HG02884 (cell line): Measurements from ENCODE around the gene OLFM1.

Experiments used
- ATAC-seq: cut with Tn5 transposase; IDR thresholded peaks from one replicate; pipeline ENCODE4 v1.9.1; 2021; ENCODE audit warnings: mild to moderate bottlenecking, moderate library complexity; ENCODE audit not compliant: unreplicated experiment

Gene OLFM1

DNA sequence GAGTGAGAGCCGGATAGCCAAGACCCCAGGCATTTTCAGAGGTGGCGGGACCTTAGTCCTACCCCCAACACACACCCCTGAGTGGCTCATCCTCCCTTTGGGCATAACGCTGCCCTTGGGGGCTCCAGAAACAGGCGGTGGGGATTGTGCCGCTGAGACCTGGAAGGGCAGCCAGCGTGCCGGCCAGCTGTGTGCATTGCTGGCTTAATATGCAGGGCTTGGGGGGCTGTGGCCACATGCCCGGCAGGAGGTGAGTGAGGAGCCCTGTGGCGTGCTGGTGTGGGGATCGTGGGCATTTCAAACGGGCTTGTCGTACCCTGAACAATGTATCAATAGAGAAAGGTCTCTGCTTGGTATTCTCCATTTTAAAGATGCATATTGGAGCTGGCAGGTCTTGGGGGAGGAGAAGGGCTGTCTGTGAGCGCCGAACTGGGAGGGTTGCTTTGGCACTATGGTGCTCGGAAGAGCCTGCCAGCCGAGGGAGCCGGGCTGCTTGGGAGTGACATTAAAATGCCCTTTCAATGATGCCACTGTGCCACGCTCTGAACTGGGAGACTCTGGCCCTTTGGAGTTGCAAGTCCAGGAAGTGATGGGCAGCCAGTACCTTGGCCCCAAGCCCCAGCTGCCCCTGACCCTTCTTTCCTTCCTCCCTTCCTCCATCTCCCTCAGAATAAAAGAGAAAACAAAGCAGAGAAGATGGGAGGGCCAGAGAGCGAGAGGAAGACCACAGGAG lies 11.2 kb upstream of the OLFM1 start:
- no peak for ATAC-seq

DNA sequence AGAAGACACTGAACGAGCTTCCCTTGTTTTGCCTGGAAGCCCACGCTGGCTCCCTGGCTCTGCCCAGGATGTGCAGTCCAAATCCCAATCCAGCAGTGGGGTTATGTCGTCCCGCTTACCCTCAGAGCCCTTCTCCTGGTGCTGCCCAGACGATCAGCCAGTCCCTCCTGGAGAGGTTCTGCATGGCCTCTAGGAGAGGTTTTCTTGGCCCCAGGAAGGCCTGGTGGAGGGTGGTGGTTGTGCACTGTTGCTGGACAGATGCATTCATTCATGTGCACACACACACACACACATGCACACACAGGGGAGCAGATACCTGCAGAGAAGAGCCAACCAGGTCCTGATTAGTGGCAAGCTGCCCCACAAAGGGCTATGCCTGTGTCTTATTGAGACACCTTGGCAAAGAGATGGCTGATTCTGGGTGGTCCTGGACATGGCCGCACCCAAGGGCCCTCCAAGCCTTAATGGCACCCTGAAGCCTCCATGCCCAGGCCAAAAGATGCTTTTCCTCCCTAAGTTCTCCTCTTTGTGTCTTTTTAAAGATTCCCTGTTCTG lies 10.5 kb upstream of the OLFM1 start:
- no peak for ATAC-seq

DNA sequence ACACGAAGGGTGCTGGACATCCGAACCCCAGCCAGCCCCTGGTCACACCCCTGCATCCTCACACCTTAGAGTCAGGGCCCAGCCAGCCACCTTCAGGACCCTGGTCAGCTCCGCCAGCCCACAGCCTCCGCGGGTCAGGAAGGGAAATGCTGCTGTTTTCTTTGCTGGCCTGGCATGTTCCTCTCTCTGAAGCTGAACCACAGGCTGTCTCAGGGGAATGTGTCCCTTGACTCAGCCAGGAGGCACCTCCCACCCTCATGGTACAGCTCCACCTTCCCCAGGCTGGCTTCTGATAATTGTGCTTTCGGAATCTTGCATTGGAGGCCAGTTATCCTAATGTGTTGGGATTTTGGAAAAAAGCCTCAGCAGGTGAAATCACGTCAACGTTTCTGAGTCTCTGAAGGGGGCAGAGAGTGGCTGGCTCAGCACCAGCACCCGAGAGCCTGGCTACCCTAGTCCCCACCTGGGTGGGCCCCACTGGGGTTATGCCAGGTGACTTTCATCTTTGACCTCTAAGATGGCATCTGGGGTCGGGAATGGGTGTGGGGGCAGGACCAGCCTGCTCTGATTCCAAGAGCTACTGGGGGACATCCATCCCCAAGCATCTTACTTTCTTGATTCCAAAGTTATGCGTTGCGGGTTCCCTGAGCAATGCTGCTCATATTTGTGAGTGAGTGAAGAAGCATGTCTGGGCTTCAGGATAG lies 9.8 kb upstream of the OLFM1 start:
- ATAC-seq, result no peak

DNA sequence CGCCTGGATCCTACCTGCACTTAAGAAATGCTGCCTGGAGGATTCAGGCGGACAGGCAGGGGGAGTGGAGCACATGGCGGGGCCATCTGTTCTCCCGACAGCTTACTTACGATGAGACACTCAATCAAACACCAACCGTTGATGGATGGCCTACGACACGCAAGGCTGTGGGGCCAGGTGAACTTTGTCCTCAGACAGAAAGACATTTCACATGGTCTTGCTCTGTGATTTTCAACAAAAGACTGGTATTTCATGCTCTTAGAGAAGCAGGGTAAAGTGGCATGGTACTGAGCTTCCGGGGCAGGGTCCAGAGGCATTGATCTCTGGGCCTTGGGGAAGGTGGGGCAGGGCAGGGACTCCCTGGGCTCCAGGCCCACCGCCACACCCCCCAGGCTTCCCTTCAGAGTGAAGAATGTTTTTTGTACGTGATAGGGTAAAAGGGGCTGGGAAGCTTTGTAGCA lies 9.1 kb upstream of the OLFM1 start:
- ATAC-seq, result no peak

DNA sequence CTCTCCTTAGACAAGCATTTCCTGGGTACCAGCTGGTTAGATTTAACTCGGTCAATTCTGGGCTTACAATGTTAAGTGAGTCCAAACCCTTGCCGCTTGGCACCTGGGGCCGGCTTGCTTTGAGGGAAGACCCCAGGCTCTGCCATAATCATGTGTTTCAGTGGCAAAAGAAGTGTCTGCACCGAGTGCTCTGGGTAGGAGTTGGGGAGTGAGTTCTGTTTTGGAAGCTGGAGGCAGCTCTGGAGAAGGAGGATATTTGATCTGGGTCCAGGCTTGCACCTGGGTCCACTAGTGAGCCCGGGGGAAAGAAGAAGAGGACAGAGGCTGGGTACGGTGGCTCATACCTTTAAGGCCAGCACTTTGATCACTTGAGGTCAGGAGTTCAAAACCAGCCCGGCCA lies 8.4 kb upstream of the OLFM1 start:
- ATAC-seq, result no peak

DNA sequence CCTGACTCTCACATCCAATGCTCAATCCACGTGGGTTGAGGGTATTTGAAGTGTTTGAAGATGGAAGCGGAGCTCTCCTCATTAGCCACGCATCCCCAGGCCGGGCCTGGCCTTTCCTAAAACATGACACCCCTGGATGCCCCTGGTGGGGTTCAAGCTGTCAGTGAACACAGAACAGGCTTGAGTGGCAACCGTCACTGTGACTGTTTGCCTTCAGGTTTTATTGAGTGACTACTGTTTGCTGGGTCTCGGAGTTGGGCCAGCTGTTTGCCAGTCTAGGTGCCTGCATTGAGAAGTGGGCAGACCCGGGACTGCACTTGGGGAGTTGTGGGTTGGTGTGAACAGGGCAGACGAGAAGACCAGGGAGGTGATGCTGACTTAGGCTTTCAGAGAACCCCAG lies 7.8 kb upstream of the OLFM1 start:
- no peak for ATAC-seq

DNA sequence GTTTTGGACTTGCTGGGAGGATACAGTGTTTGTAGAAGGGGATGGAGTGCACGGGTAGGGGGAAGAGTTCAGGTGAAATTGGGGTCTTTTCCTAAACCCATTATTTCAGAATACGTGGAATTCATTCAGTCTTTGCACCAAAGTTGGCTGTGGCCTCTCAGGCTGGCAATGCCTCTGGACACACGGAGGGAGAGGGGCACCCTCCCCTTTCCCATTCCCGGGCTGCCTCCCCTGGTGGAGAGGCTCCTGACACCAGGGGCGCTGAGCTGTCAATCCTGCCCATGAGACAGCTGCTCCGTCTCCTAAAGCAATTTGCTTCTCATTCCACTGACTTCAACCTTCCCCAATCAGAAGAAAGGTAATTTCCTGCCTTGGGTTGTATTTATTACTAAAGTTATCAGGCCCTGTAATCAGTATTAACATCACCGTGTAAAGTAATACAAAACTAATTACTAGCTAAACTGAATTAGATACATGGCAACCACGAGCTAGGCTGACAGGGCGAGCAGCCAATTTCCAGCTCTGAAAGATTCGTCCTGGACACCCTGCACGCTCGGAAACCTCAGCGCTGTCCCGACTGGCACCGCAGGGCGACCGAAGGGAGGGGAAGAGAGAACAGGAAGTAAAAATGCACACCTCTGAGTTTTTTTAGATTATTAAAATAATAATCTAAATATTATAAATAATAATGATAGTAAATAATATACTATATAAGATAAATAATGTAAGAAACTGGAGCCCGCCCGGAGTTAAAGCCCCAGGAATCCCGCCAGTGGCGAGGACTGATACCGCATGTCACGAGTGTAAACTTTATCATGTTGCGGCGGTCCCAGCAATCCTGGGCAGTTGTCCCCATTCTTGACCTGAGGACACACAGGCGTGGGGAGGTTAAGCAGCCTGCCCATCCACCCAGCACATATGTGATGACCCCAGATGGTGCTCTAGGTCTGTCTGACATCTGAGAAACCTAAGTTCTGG lies 6.9 kb upstream of the OLFM1 start:
- ATAC-seq, result no peak

DNA sequence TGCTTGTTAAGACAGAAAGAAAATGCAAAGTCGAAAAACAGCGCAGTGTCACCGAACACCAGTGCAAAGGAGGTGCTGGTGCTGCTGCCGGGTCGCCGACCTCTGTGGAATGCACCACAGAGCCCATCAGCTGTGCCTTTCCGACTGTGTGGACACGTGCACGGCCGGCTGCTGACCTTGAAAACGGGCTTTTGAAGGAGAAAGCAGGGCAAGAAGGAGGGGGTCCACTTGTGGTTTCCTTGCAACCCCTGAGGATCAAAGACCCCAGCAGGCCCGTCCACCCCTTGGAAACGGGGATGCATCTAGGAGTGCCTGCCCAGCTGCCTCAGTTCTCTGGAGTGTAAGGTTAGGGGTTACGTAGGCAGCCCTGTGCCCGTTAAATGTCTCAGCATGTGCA lies 6.2 kb upstream of the OLFM1 start:
- ATAC-seq, result no peak

DNA sequence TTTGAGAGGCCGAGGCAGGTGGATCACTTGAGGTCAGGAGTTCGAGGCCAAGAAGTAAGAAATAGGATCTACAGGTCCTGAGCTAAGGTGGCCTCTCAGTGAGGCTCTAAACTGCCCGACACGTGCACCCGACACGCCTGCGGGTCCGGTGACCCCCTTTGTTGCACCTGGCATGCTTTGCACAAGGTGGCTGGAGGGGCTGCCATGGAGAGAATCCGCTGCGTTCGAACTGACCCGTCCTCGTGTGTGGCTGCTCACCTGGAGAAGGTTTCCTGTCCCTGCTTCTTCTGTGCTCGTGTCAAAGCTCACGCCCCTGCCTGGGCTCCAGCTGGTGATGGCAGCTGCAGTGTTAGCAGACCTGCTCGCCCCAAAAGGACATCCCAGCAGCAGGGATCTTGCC lies 5.7 kb upstream of the OLFM1 start:
- no peak for ATAC-seq

DNA sequence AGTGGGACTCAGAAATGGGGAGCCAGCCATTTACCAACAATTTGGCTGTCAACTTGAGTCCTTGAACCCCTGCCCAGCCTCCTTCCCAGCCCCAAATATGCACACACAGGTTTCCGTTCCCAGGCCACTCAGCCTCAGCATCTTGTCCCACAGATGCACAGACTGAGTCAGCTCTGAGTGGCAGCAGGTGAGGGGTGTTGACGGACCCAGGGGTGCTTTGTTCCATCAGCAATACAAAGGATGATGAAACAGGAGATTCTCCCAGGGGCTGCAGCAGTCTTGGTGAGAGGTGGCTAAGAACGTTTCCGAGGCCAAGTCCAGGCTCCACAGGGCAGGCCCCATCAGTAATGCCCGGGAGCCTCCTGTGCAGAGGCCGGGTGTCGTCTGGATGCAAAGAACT lies 4.9 kb upstream of the OLFM1 start:
- ATAC-seq, result no peak

DNA sequence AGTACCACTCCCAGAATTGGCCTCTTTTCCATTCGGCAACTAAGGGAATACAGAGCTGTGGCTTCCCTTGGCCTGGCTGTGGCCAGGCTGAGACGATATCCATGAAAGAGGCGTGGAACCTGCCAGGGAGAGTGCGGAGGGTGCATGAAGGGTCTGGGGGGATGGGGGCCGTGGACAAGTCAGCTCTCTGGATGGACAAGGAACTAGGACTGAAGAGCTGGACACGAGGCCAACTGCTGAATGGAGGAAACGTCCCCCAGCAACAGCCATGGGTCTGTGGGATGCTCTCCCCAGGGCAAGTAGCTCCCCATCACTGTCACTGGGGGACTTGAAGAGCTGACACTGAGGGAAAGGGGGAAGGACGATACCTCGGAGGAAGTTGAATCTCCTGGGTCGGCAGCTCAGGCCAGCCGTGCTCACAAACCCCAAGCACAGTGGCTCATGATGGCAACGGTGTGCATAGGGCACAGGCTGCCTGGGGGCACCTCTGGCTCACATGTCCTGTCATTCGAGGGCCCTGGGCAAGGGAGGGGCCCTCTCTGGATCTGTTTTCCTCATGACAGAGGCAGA lies 4.1 kb upstream of the OLFM1 start:
- no peak for ATAC-seq

DNA sequence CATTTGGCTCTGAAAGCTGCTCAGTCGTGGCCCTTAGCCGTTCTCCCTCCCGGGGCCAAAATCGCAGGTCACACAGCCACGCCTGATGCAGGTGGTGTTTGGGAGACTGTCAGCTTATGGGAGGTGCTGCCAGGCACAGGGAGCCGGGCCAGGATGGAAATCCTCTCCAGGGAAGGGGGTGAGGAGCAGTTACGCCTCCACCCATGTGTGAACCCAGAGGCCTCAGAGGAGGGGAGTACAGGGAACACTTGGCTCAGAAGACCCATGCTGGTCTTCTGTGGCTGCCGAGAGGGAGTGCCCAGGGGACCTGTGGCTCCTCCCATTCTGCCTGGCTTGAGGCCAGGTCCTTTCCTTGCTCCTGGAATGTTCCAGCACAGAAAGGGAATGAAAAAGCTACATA lies 3.6 kb upstream of the OLFM1 start:
- ATAC-seq, result no peak

DNA sequence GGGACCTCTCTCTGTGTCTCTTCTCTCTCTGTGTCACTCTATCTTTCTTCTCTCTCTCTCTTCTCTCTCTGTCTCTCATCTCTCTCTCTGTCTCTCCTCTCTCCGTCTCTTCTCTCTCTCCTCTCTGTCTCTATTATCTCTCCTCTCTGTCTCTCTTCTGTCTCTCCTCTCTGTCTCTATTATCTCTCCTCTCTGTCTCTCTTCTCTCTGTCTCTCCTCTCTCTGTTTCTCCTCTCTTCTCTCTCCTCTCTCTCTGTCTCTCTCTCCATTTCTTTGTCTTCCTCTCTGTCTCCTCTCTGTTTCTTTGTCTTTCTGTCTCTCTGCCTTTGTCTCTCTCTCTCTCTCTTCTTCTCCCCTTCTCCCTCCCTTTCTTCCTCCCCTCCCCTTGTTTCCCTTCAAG lies 3.2 kb upstream of the OLFM1 start:
- ATAC-seq, result no peak

DNA sequence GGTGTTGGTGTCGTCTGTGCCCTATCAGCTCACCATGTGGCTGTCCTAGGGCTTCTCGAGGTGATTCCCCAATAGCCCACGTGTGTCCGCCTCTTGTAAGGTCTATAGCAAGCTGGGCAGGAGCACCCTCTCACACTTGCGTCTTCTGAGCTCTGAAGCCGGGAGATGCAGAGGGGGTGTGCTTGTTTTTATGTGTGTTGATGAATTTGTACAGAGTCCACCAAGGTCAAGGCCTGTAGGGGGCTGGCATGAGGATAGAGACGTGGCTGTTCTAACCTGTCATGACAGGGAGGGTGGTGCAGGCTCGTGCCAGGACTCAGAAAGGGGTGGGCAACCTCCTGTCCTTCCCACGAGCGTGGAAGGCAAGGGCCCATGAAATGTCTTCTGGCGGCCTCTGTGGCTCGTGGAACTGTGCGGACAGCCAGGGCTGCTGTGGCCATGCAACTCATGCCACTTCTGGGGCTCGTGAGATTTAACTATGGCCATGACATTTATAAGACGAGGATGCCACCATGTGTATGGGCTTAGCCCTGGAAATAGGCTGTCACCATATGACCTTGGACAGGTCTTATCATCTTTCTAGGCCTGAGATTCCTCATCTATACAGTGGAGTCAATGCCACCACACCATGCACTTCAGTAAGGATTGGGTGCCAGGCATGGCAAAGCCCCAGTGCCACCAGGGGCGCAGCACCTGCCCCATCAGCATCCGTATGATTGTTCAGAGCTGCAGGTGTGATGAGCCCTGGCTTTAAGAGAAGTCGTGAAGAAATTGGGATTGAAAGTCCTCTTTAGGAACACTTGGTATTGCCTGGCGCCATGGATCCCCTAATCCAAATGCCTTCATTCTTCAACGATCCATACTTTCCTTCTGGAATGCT lies 2.3 kb upstream of the OLFM1 start:
- ATAC-seq, result no peak

DNA sequence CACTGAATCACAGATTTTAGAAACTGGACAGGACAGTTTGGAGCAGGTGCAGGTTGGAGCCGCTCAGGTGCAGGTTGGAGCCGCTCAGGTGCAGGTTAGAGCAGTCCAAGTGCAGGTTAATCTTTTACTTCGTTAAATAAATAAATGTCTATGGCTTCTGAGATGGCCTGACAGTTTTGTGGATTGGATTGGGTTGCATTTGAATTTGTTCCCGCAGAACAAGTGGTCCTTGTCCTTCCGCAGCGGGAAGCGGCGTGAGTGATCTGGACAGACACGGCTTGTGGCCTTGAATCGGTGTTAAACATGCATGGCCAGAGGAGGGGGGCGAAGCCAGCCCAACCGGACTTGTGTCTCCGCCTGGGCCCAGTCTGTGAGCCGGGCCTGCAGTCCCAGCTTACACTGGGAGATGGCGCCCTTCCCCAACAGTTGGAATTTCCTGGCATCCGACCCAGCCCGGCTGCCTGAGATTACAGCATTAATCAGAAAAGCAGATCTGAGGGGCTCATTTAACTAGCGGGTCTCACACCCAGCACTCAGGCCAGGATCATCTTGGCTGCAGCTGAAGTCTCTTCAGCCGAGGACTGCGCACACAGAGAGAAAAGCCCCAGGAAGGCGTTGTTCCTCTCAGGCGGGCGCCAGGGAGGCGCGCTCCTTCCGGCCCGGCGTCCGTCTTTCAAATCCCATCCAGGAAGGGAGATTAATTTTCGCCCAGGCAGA lies 1.5 kb upstream of the OLFM1 start:
- ATAC-seq, result no peak

DNA sequence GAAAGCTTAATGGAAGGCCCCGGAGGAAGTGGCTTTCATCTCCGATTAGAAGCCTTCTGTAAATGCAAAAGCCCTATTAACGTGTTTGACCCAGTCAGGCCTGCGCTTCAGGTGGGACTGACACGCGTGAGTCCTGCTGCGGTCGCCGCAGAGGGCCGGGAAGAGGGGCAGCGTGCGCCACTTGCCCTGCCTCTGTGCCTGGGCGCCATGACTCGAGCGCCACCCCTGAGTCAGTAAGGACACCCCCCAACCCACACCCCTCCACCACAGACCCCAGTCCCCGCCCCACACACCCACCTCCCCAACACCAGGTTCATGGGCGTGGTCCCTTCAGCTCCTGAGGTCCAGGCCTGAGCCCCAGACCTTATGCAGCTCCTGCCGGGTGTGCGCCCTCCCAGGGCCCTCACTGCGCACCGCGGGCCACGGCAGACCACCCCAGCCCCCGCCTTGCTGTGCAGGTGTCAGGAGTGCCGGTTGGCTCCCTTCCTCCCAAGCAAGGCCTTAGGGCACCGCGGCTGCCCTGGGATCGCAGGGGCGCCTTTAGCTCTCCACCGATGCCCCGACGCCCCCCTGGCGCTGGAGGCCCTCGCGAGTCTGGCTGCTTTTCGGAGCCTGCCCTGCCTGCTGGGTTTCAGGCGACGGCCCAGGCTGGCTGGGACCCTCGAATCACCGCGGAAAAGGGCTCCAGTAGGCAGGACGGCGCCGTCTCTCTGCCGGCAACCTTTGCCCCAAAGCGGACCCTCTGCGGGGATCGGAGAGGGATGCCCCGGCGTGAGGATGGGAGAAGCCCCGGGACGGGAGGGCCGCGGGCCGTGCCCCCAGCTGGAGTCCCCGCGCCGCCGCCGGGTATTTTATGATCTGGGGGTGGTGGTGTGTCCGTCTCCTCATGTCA lies 625 bp upstream of the OLFM1 start:
- no peak for ATAC-seq

DNA sequence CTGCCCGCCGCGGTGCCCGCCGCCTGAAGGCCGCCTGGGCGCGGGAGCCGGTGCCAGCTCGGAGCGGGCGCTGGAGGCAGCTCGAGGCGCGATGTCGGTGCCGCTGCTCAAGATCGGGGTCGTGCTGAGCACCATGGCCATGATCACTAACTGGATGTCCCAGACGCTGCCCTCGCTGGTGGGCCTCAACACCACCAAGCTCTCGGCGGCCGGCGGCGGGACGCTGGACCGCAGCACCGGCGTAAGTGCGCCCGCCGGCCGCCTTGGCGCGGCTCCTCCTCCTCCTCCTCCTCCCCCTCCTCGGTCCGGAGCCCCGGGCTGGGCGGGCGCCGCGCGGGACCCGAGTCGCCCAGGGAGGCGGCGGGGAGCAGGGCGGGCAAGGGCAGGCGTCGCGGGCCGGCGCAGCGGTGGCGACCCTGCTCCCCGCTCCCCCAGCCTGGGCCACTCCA lies 455 bp downstream of the OLFM1 start:
- no peak for ATAC-seq

DNA sequence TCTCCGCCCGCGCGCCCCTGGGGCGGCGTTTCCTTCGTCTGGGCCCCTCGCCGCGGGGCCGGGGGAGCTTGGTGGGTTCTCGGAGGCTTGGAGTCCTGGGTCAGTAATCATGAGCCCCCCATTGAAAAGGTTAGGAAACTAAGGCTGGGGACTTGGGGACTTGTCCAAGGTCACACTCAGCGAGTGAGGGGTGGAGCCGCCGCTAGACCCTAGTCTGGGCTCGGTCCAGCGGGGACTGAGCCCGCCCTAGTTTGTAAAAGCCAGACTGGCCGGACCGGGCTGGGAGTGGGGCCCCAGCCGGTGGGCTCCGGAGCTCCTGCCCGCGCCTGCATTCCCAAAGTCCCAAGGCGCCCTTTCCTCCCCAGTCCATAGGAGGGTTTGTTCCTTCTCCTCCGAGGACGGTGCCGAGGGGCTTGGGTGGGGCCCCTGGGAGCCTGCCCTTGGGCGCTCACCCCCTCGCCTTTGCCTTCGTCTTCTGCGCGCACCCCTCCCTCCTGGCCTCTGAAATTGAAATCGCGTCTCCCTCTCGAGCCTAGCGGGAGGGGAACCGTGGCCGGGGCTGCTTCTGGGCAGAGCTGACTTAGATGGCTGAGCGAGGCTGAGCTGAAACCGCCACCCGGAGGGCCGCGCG lies 995 bp downstream of the OLFM1 start:
- no peak for ATAC-seq
